ENCODE results near the gene GUCD1. TPM values are rescaled to one million over a fixed set of nuclear protein-coding genes. Genes with fewer than 3 reads are reported as not detected.
A peak's percentile ranks its signal among the peaks of the same experiment; 100 is the strongest.

Gene GUCD1
- total RNA-seq, 2 experiments from 2014 or later: 99.7 to 111 TPM

- DNase-seq: no peak
- POLR2A ChIA-PET: no interaction called here
- no peak for ATAC-seq
- Mint-ChIP-seq H3K27me3 (no peaks in the 10 kb centered on the region), H3K9me3 (no peaks in the 10 kb centered on the region), H3K27ac (no peak overlapping the region), H3K4me3 (no peak overlapping the region), H3K4me1 (ENCODE audit: low read depth) (no peaks in the 10 kb centered on the region), H3K36me3 (ENCODE audit: low read depth) (peaks cover 15% of the 10 kb centered on the region)
- TF ChIP-seq CTCF (IDR thresholded peaks at IDR 0.05): no peak
- CTCF ChIA-PET: no interaction called here
- intact Hi-C loops (cut with micrococcal nuclease): no loop called here
These were observed 24.3 kb upstream of the GUCD1 start for GRCh38 chr22:24579258-24579601.

- Mint-ChIP-seq H3K9me3 (no peaks in the 10 kb centered on the region), H3K27me3 (no peaks in the 10 kb centered on the region), H3K36me3 (ENCODE audit: low read depth) (peaks cover 18% of the 10 kb centered on the region), H3K4me1 (ENCODE audit: low read depth) (no peaks in the 10 kb centered on the region), H3K4me3 (no peak overlapping the region), H3K27ac (peak overlapping the region; percentile 2)
- CTCF ChIA-PET: no interaction called here
- no peak for DNase-seq
- intact Hi-C loops (cut with micrococcal nuclease): no loop called here
- no peak for TF ChIP-seq CTCF (IDR thresholded peaks at IDR 0.05)
- POLR2A ChIA-PET: interaction anchor here (1.3 kb wide), 1 partner anchor 11 kb away, joined by 6 read pairs; no protein-coding TSS in a partner anchor
- no peak for ATAC-seq
These were observed 23.7 kb upstream of the GUCD1 start for GRCh38 chr22:24578355-24579257.

DNA sequence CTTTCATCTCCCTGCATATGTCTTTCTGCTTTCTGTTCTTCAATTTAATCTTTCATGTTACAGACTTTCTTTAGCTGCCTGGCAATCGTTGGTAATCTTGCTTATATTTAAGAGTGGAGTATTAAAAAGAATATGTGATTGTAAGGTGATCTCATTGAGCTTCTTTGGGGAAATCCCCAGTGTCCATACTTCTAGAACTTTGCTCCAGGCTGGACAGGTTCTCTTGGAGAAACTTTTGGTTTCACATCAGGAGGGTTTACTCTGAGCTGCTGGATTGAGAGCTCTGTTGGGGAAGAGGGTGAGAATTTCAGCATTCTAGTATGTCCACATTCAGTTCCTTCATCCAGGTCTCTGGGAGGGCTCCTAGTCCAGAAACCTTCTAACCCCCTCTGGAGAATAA is 21.8 kb upstream of the GUCD1 start:
- H3K9me3 Mint-ChIP-seq: no peaks in the 10 kb centered on the region
- no peak overlapping the region for H3K4me3 Mint-ChIP-seq
- no peaks in the 10 kb centered on the region for H3K4me1 Mint-ChIP-seq (ENCODE audit: low read depth)
- intact Hi-C loops (cut with micrococcal nuclease): no loop called here
- ChIA-PET CTCF (no interaction called here), POLR2A (interaction anchor here (1.6 kb wide), 1 partner anchor 11 kb away, joined by 3 read pairs; no protein-coding TSS in a partner anchor)
- peaks cover 30% of the 10 kb centered on the region for H3K36me3 Mint-ChIP-seq (ENCODE audit: low read depth)
- TF ChIP-seq CTCF (IDR thresholded peaks at IDR 0.05): no peak
- peak overlapping the region; percentile 11 for H3K27ac Mint-ChIP-seq
- DNase-seq (no peak), ATAC-seq (no peak)
- H3K27me3 Mint-ChIP-seq: no peaks in the 10 kb centered on the region

DNA sequence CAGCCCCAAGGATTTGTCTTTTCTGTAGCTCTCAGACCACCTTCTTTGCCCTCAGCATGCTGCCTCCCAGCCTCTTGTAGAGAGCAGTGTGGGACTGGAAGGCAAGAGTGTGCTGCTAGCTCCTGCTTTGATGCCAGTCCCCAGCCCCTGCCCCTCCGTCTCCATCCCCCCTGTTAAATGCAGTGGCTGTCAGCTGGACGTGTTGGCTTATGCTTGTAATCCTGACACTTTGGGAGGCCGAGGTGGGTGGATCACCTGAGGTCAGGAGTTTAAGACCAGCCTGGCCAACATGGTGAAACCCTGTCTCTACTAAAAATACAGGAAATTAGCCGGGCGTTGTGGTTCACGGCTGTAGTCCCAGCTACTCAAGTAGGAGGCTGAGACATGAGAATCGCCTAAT is 16.3 kb upstream of the GUCD1 start:
- no peak for TF ChIP-seq CTCF (IDR thresholded peaks at IDR 0.05)
- ChIA-PET POLR2A (interaction anchor here (0.6 kb wide), 1 partner anchor 172 kb away, joined by 3 read pairs; no protein-coding TSS in a partner anchor), CTCF (no interaction called here)
- no peak overlapping the region for H3K27ac Mint-ChIP-seq
- no peak for ATAC-seq
- H3K4me1 Mint-ChIP-seq (ENCODE audit: low read depth): peaks cover 7% of the 10 kb centered on the region
- H3K4me3 Mint-ChIP-seq: no peak overlapping the region
- H3K9me3 Mint-ChIP-seq: no peaks in the 10 kb centered on the region
- intact Hi-C loops (cut with micrococcal nuclease): no loop called here
- DNase-seq: no peak
- no peaks in the 10 kb centered on the region for H3K27me3 Mint-ChIP-seq
- H3K36me3 Mint-ChIP-seq (ENCODE audit: low read depth): peaks cover 44% of the 10 kb centered on the region

DNA sequence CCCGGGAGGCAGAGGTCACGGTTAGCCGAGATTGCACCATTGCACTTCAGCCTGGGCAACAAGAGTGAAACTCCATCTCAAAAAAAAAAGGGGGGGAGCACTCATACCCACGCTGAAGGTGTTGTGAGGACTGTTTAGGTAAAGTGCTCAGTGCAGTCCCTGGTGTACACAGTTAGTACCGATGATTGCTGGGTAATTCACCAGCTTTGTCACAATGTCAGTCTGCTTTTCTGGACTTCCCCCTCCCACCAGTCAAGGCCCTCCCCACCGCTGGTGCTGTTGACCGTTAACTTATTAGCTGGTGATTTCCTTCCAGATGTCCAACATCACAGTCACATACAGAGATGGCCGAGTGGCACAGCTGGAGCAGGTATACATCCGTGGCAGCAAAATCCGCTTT is 12.7 kb upstream of the GUCD1 start:
- no peak overlapping the region for H3K27ac Mint-ChIP-seq
- no peaks in the 10 kb centered on the region for H3K27me3 Mint-ChIP-seq
- peak; percentile 34 for ATAC-seq
- H3K36me3 Mint-ChIP-seq (ENCODE audit: low read depth): peaks cover 41% of the 10 kb centered on the region
- CTCF ChIA-PET: interaction anchor here (1.6 kb wide), 1 partner anchor 480 kb away, joined by 3 read pairs; no protein-coding TSS in a partner anchor
- no peak for DNase-seq
- intact Hi-C loops (cut with micrococcal nuclease): no loop called here
- H3K4me1 Mint-ChIP-seq (ENCODE audit: low read depth): peaks cover 34% of the 10 kb centered on the region
- POLR2A ChIA-PET: interaction anchor here (1.4 to 1.8 kb wide), 2 partner anchors 10 to 12 kb away, joined by 5 to 6 read pairs; partner anchors contain the start of gene SNRPD3
- no peak overlapping the region for H3K4me3 Mint-ChIP-seq
- H3K9me3 Mint-ChIP-seq: no peaks in the 10 kb centered on the region
- TF ChIP-seq CTCF (IDR thresholded peaks at IDR 0.05): no peak

Data from activated CD8-positive, alpha-beta T cell treated with anti-CD3 and anti-CD28 coated beads for 36 hours (primary cell).